NCI-H446 (cell line): Measurements from ENCODE around the gene DPEP3.
"Not testable (repeated sequence)": the region's sequence is repeated elsewhere in the genome, so short reads cannot be mapped to it uniquely, and the experiment has no call there.

ENCODE experiments used
- DNase-seq, 2 experiments: peaks; one replicate each; lab custom pipeline; 2025; lab: John Stamatoyannopoulos, UW

The DPEP3 gene

GRCh38 chr16:67979955-67980678 lies at the start of gene DPEP3:
TSS of gene DPEP3 (minus strand) at chr16:67980499. CDS start at chr16:67980380, 119 bp downstream.
- DNase-seq = no peak

- no peak for DNase-seq
These were observed 48.7 kb upstream of the DPEP3 start for GRCh38 chr16:68028996-68029395.

- DNase-seq = peak; percentile 34 to 82
These were observed 42.6 kb upstream of the DPEP3 start, which contains the start of the genes DDX28 and DUS2 for GRCh38 chr16:68022728-68023537. TSS of gene DDX28 (minus strand) at chr16:68023232. CDS start at chr16:68023202, 30 bp downstream. TSS of gene DUS2 (plus strand) at chr16:68023284. CDS start at chr16:68038024, 14,740 bp downstream.

- no peak for DNase-seq
These were observed 42.0 kb upstream of the DPEP3 start for GRCh38 chr16:68022278-68022727.

- DNase-seq = no peak
These were observed 41.2 kb upstream of the DPEP3 start for GRCh38 chr16:68021490-68021889.

GRCh38 chr16:68019167-68019680 lies 38.9 kb upstream of the DPEP3 start:
- no peak for DNase-seq

GRCh38 chr16:68015681-68016080 lies 35.4 kb upstream of the DPEP3 start, which contains the start of gene DPEP2NB:
TSS of gene DPEP2NB (minus strand) at chr16:68015911. CDS start at chr16:68015770, 141 bp downstream.
- DNase-seq = no peak

GRCh38 chr16:68013440-68013839 lies 33.1 kb upstream of the DPEP3 start:
- DNase-seq = no peak

- not testable (repeated sequence) for DNase-seq
These were observed 29.6 kb upstream of the DPEP3 start for GRCh38 chr16:68009872-68010271.

- DNase-seq = no peak
These were observed 28.9 kb upstream of the DPEP3 start for GRCh38 chr16:68009157-68009735.

- no peak for DNase-seq
These were observed 25.5 kb upstream of the DPEP3 start for GRCh38 chr16:68005786-68006286.

- no peak for DNase-seq
These were observed 24.9 kb upstream of the DPEP3 start for GRCh38 chr16:68005211-68005610.

- no peak for DNase-seq
These were observed 22.7 kb upstream of the DPEP3 start for GRCh38 chr16:68003031-68003430.

- no peak for DNase-seq
These were observed 20.2 kb upstream of the DPEP3 start for GRCh38 chr16:68000450-68000849.

GRCh38 chr16:67999985-68000384 lies 19.7 kb upstream of the DPEP3 start:
- no peak for DNase-seq

- not testable (repeated sequence) for DNase-seq
These were observed 18.7 kb upstream of the DPEP3 start, which contains the start of gene DPEP2 for GRCh38 chr16:67998779-67999688. TSS of gene DPEP2 (minus strand) at chr16:67999484. CDS start at chr16:67993212, 6,272 bp downstream.

GRCh38 chr16:67998231-67998778 lies 18.0 kb upstream of the DPEP3 start:
- not testable (repeated sequence) for DNase-seq

- no peak for DNase-seq
These were observed 16.4 kb upstream of the DPEP3 start for GRCh38 chr16:67996666-67997065.

GRCh38 chr16:67995423-67995822 lies 15.1 kb upstream of the DPEP3 start:
- no peak for DNase-seq

GRCh38 chr16:67994040-67994408 lies 13.7 kb upstream of the DPEP3 start:
- not testable (repeated sequence) for DNase-seq
